Activated naive CD8-positive, alpha-beta T cell treated with anti-CD3 and anti-CD28 coated beads for 36 hours (primary cell): Measurements from ENCODE around the gene NDUFA1. TPM values are rescaled to one million over a fixed set of nuclear protein-coding genes. Genes with fewer than 3 reads are reported as not detected.
"Not testable (repeated sequence)": the region's sequence is repeated elsewhere in the genome, so short reads cannot be mapped to it uniquely, and the experiment has no call there.

Experiments
- DNase-seq: peaks from one replicate; pipeline ENCODE4 v3.0.0; 2021
- H3K27ac Mint-ChIP-seq: one replicate; pipeline ENCODE4 v1.8.0; 2022; ENCODE audit warnings: mild to moderate bottlenecking, moderate library complexity, mixed read lengths
- H3K27me3 Mint-ChIP-seq: one replicate; pipeline ENCODE4 v1.8.0; 2022; ENCODE audit warnings: mild to moderate bottlenecking, mixed read lengths
- H3K36me3 Mint-ChIP-seq: one replicate; pipeline ENCODE4 v1.8.0; 2021; ENCODE audit warnings: mild to moderate bottlenecking, mixed read lengths
- H3K4me1 Mint-ChIP-seq: one replicate; pipeline ENCODE4 v1.8.0; 2021; ENCODE audit warnings: mixed read lengths
- H3K4me3 Mint-ChIP-seq: one replicate; pipeline ENCODE4 v1.8.0; 2022; ENCODE audit warnings: mild to moderate bottlenecking, moderate library complexity, mixed read lengths
- H3K9me3 Mint-ChIP-seq: one replicate; pipeline ENCODE4 v1.8.0; 2022; ENCODE audit warnings: mixed read lengths
- total RNA-seq, 2 experiments: library from RNA; stranded (reverse); gene quantifications; one replicate each; pipeline ENCODE4 v1.2.3, GENCODE V29; 2021

Gene NDUFA1
- total RNA-seq, 2 experiments from 2014 or later: 93.8 to 95.1 TPM

DNA sequence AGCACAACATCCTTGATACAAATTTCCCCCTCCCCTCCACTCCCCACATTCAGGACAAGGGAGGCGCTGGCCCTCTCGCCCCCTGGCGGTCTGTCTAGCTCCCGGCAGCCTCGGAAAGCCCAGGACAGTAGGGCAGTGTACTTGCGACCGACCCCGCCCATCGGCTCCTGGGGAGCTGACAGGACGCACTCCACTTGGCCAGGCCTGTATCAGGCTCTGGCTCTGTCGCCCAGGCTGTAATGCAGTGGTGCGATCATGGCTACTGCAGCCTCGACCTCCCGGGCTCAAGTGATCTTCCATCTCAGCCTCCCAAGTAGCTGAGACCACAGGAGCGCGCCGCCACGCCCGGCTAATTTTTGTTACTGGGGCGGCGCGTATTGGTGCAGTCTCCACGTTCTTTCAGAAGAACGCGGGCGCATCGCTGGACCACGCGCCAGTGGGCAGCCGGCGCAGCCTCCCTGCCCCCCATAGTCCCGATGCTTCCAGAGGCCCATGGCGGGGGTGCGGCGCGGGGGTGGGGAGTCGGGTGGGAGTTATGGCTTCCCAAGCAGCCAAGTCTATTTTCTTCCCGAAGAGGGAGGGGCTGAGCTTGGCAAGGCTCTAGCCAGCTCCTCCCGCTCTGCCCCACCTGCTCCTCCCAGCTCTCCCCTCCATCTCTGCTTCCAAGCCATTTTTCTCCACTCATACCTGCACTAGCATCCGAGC is 16.2 kb downstream of the NDUFA1 start:
- Mint-ChIP-seq H3K36me3 (no peaks in the 10 kb centered on the region), H3K27me3 (peaks cover 4% of the 10 kb centered on the region), H3K27ac (no peak overlapping the region), H3K9me3 (no peaks in the 10 kb centered on the region), H3K4me1 (peaks cover 7% of the 10 kb centered on the region), H3K4me3 (peak overlapping the region; percentile 25)
- DNase-seq: peak; percentile 68

DNA sequence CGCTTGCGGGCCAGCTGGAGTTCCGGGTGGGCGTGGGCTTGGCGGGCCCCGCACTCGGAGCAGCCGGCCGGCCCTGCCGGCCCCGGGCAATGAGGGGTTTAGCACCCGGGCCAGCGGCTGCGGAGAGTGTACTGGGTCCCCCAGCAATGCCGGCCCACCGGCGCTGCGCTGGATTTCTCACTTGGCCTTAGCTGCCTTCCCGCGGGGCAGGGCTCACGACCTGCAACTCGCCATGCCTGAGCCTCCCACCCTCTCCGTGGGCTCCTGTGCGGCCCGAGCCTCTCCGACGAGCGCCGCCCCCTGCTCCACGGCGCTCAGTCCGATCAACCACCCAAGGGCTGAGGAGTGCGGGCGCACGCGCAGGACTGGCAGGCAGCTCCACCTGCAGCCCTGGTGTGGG is 19.0 kb downstream of the NDUFA1 start:
- H3K4me3 Mint-ChIP-seq, H3K27me3 Mint-ChIP-seq, H3K27ac Mint-ChIP-seq, H3K9me3 Mint-ChIP-seq, DNase-seq, H3K4me1 Mint-ChIP-seq, H3K36me3 Mint-ChIP-seq: not testable (repeated sequence)

DNA sequence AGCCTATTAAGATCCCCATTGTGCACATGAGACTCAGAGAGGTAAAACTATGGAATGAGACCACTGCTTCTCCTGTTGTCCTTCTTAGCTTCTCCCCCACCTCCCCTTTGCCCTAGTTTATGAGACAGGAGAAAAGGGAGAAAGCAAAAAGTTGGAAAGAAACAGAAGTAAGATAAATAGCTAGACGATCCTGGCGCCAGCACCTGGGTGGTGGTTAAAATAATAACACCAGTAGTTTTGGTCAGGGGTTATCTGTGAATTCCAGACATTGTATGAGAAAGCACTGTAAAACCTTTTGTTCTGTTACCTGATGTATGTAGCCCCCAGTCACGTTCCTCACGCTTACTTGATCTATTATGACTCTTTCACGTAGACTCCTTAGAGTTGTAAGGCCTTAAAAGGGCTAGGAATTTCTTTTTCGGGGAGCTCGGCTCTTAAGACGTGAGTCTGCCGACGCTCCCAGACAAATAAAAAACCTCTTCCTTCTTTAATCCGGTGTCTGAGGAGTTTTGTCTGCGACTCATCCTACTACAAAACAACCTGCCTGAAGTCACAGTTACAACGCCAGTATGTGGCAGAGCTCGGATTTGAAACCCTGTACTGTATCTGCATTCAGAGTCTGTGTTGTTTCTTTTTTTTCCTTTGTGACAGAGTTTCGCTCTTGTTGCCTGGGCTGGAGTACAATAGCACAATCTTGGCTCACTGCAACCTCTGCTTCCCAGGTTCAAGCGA is 20.5 kb downstream of the NDUFA1 start:
- H3K4me1 Mint-ChIP-seq: not testable (repeated sequence)

DNA sequence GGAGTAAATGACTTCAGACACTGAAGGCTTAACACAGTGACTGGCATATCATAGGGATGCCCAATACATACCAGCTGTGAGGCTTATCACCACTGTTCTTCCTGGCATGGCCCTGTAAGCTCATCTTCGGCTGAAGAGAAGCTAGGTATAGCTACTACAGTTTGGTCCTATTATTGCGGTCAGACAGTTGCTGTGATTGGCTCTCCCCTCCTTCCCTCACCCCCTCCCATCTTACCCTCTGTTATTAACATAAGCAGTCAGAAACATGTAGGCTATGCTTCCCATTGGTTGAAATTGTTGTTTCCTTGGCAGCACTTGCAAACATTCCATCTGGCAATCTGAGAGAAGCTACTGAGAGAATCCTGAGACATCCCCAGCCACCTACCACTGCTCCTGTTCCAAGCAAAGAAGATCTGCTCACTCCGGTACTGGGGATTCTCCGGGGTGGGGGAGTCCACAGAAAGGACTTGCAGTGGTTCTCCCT is 24.3 kb downstream of the NDUFA1 start, which contains the start of gene AKAP14:
Gene AKAP14 (plus strand): TSS at position 51 of the 484 bp plus-strand sequence. CDS start 7,331 bp downstream, outside the sequence.
- H3K36me3 Mint-ChIP-seq: no peaks in the 10 kb centered on the region
- H3K27me3 Mint-ChIP-seq: no peaks in the 10 kb centered on the region
- no peak for DNase-seq
- no peak within 1 kb of the TSS for H3K27ac Mint-ChIP-seq
- no peak within 1 kb of the TSS for H3K4me3 Mint-ChIP-seq
- H3K9me3 Mint-ChIP-seq: no peaks in the 10 kb centered on the region
- H3K4me1 Mint-ChIP-seq: no peaks in the 10 kb centered on the region

More for the DNA sequence above, 20.5 kb downstream of the NDUFA1 start:
- not testable (repeated sequence) for H3K36me3 Mint-ChIP-seq, H3K27me3 Mint-ChIP-seq, DNase-seq, H3K27ac Mint-ChIP-seq, H3K4me3 Mint-ChIP-seq, H3K9me3 Mint-ChIP-seq

DNA sequence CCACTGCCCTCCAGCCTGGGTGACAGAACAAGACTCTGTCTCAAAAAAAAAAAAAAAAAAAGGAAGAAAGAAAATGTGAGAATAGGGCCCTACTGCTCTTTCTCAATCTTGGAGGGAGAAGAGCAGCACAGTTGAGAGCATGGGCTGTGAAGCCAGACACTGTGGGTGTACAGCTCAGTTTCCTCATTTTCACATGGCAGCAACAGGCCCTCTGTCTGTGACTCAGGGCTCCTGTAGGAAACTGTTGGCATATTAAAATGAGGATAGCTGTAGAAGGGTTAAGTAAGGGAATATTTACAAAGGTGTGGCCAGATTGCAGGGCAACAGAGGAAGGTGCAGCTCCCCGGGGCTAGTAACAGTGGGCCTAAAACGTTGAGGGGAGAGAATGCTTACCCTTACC is 27.5 kb downstream of the NDUFA1 start:
- H3K4me3 Mint-ChIP-seq: no peak overlapping the region
- no peak overlapping the region for H3K27ac Mint-ChIP-seq
- H3K36me3 Mint-ChIP-seq: no peaks in the 10 kb centered on the region
- no peaks in the 10 kb centered on the region for H3K9me3 Mint-ChIP-seq
- no peaks in the 10 kb centered on the region for H3K4me1 Mint-ChIP-seq
- H3K27me3 Mint-ChIP-seq: no peaks in the 10 kb centered on the region
- DNase-seq: no peak

DNA sequence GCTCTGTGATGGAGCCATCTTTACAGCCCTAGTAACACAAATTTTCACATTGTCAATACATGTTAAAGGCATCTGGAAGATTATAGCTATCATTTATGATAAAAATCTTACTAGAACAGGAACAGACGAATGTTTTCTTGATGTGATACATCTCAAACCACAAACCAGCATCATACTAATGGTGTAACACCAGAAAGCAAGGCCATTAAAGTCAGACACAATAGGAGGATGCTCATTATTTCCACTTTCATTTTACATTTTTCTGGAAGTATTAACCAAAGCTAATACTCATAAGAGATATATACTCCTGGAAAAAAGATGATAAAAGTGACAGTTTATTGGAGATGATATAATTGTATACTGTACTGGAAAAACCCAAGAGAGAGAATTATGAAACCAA is 29.3 kb downstream of the NDUFA1 start:
- H3K4me1 Mint-ChIP-seq: no peaks in the 10 kb centered on the region
- H3K4me3 Mint-ChIP-seq: no peak overlapping the region
- H3K9me3 Mint-ChIP-seq: no peaks in the 10 kb centered on the region
- H3K27ac Mint-ChIP-seq: no peak overlapping the region
- H3K36me3 Mint-ChIP-seq: no peaks in the 10 kb centered on the region
- H3K27me3 Mint-ChIP-seq: no peaks in the 10 kb centered on the region
- DNase-seq: no peak

DNA sequence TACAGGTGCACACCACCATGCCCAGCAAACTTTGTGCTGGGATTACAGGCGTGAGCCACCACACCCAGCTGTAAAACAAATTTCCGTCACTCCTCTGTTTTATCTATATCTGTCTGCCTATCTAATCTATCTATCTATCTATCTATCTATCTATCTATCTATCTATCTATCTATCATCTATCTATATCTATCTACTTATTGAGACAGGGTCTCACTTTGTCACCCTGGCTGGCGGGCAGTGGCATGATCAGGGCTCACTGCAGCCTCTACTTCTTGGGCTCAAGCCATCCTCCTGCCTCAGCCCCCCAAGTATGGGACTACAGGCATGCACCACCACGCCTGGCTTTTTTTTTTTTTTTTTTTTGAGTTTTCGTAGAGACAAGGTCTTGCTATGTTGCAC is 44.7 kb downstream of the NDUFA1 start:
- H3K36me3 Mint-ChIP-seq: no peaks in the 10 kb centered on the region
- DNase-seq: no peak
- H3K27ac Mint-ChIP-seq: no peak overlapping the region
- H3K4me1 Mint-ChIP-seq: no peaks in the 10 kb centered on the region
- no peaks in the 10 kb centered on the region for H3K9me3 Mint-ChIP-seq
- no peak overlapping the region for H3K4me3 Mint-ChIP-seq
- H3K27me3 Mint-ChIP-seq: no peaks in the 10 kb centered on the region

DNA sequence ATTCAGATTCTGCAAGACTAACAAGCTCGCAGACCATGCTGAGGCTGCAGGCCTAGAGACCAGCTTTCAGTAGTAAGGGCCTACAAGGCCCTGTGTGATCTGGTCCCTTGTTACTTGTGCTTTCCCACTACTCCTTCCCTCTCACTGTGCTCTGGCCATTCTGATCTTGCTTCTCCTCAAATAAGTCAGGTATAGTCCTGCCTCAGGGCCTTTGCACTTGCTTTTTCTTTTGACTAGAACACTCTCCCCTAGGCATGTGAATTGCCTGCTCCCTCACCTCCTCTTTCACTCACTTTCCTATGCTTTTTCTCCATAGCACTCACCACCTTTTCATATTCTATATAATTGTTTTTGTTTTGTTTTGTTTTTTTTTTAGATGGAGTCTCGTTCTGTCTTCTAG is 46.2 kb downstream of the NDUFA1 start:
- Mint-ChIP-seq H3K27ac (no peak overlapping the region), H3K36me3 (no peaks in the 10 kb centered on the region), H3K4me3 (no peak overlapping the region), H3K9me3 (no peaks in the 10 kb centered on the region), H3K27me3 (no peaks in the 10 kb centered on the region), H3K4me1 (no peaks in the 10 kb centered on the region)
- no peak for DNase-seq

DNA sequence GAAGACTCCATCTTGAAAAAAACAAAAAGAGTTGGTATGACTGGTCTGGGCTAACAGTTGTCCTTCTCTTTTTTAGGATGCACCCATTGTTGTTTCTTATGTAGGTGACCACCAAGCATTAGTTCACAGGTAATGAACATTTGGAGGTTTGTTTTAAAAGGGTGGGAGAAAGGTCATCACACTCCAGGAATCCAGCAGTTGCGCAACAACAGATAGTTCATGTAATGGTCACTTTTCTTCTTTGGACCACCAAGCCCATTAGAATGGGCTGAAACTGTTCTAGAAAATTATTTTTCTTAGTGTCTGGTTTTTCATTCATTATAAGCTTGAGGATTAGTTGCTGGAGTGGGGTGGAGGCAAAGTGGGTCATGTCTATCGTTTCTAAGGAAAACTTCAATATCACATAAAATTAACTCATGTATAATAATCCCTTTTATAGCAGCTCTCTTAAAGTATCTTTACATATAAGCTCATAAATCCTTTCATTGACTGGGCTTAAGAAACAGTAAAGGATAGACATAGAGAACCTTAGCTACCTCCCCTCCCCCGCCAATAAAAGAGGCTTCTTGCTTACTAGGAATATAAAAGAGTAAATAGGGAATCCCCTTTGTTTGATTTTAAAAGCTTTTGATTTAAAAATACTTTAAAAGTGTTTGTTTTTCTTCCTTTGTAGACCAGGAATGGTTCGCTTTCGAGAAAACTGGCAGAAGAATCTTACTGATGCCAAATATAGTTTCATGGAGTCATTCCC is 48.4 kb downstream of the NDUFA1 start:
- DNase-seq: no peak
- H3K27me3 Mint-ChIP-seq: no peaks in the 10 kb centered on the region
- H3K4me3 Mint-ChIP-seq: no peak overlapping the region
- no peak overlapping the region for H3K27ac Mint-ChIP-seq
- H3K36me3 Mint-ChIP-seq: no peaks in the 10 kb centered on the region
- H3K9me3 Mint-ChIP-seq: no peaks in the 10 kb centered on the region
- H3K4me1 Mint-ChIP-seq: no peaks in the 10 kb centered on the region

DNA sequence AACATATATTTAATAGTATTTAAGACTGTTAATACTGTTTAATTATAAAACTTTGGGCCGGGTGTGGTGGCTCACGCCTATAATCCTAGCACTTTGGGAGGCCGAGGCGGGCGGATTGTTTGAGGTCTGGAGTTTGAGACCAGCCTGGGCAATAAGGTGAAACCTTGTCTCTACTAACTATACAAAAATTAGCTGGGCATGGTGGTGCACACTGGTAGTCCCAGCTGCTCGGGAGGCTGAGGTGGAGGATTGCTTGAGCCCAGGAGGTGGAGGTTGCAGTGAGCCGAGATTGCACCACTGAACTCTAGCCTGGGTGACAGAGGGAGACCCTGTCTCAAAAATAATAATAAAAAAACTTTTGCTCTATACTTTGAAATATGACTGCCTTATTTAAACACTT is 50.8 kb downstream of the NDUFA1 start:
- H3K27ac Mint-ChIP-seq, H3K4me1 Mint-ChIP-seq, H3K36me3 Mint-ChIP-seq, DNase-seq, H3K9me3 Mint-ChIP-seq, H3K4me3 Mint-ChIP-seq, H3K27me3 Mint-ChIP-seq: not testable (repeated sequence)

Other genes starting within 250 kb of the NDUFA1 start
- 100 to 1,000 TPM; 187 to 202 TPM for gene SEPTIN6, start 178.7 kb upstream of the NDUFA1 start, total RNA-seq
- under 1 TPM; 0.14 to 0.18 TPM for gene SOWAHD, start 113.2 kb upstream of the NDUFA1 start, total RNA-seq
- 1,000 to 10,000 TPM; 2,459 to 2,591 TPM for gene RPL39, start 80.2 kb upstream of the NDUFA1 start, total RNA-seq
- 10 to 100 TPM; 21.0 to 21.2 TPM for gene UPF3B, start 18.9 kb upstream of the NDUFA1 start, total RNA-seq
- gene RNF113A, start 99 bp upstream of the NDUFA1 start, total RNA-seq: 10 to 100 TPM; 28.2 to 28.4 TPM
- not detected for gene AKAP14, start 24.1 kb downstream of the NDUFA1 start, total RNA-seq
- gene NKAP, start 71.9 kb downstream of the NDUFA1 start, total RNA-seq: 1 to 10 TPM; 8.3 to 9.7 TPM
- not detected for gene RHOXF2B, start 205.9 kb downstream of the NDUFA1 start, total RNA-seq
- gene RHOXF1, start 244.1 kb downstream of the NDUFA1 start, total RNA-seq: not detected